GM19025 (cell line): Measurements from ENCODE around the gene PDE1A.

Experiments used
- ATAC-seq: cut with Tn5 transposase; IDR thresholded peaks from one replicate; pipeline ENCODE4 v1.9.1; 2021; ENCODE audit warnings: mild to moderate bottlenecking, low read depth, moderate library complexity; ENCODE audit not compliant: unreplicated experiment

The PDE1A gene

GRCh38 chr2:182148344-182148743, 278.5 kb downstream of the PDE1A start:
- ATAC-seq = no peak

DNA sequence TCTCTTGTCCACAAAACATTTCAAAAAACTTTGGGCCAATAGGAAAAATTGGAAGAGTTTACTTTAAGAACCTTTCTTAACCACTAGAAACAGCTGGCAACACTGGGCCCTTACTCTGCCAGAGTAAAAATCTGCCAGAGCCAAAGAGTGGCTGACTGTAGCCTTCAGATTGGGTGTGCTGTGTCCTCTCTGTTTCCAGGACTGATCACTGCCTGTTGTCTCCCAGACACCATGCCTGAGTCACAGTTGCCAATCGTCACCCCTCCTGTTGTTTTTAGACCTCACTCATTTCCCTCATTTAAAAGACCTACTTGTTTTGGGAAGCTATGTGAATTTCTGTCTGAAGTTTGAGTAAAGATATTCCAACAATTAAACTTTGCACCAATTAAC, 282.1 kb downstream of the PDE1A start:
- no peak for ATAC-seq

DNA sequence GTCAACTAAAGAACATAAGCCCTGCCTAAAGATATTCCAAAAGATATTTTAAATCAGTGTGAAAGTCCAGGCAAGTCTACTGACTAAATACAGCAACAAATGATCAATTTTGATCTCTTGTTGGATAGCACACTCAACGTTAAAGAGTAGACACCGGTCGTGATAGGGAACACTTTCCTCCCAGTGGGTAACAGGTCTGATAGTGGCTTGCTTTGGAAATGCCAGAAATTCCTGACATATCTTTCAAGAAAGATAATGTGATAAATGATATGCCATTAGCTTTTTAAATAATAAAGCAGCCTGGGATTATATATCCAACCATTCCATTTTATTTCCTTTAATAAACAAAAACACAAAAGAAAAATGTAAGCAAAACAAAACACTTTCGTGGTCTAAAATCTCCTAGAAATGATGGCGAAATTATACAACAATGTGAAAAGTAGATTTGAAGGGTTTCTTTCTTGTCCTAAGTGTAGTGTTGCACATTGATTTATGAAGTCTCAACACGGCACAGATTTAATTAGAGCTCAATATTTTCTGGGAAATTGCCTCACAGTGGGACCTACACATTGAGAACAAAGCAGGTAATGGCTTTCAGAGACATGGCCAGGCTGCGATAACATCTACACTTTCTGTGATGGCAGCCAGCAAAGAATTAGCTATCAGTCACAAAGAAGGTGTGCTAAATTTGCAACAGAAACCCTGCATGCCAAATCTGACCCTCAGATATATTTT, 282.6 kb downstream of the PDE1A start:
- no peak for ATAC-seq

GRCh38 chr2:182142062-182142461, 284.8 kb downstream of the PDE1A start:
- no peak for ATAC-seq

DNA sequence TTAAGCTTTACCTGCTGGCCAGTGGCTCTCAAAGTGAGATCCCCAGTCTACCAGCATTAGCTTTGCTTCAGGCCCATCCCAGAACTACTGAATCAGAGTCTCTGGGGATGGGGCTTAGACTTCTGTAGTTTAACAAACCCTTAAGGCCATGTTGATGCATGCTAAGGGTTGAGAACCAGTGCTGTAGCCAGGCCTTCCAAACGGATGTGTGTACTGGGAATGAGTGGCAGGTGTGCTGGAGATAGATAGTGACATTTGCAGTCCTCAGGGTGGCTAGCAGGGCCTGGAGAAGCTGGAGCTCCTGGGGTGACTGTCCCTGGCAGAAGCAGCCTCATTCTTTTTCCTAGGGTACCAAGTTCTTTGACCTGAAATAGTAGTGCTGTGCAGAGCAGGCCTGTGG, 292.6 kb downstream of the PDE1A start:
- ATAC-seq = no peak

GRCh38 chr2:182133195-182133891, 293.5 kb downstream of the PDE1A start:
- ATAC-seq = no peak

GRCh38 chr2:182132605-182133004, 294.2 kb downstream of the PDE1A start:
- ATAC-seq = no peak

DNA sequence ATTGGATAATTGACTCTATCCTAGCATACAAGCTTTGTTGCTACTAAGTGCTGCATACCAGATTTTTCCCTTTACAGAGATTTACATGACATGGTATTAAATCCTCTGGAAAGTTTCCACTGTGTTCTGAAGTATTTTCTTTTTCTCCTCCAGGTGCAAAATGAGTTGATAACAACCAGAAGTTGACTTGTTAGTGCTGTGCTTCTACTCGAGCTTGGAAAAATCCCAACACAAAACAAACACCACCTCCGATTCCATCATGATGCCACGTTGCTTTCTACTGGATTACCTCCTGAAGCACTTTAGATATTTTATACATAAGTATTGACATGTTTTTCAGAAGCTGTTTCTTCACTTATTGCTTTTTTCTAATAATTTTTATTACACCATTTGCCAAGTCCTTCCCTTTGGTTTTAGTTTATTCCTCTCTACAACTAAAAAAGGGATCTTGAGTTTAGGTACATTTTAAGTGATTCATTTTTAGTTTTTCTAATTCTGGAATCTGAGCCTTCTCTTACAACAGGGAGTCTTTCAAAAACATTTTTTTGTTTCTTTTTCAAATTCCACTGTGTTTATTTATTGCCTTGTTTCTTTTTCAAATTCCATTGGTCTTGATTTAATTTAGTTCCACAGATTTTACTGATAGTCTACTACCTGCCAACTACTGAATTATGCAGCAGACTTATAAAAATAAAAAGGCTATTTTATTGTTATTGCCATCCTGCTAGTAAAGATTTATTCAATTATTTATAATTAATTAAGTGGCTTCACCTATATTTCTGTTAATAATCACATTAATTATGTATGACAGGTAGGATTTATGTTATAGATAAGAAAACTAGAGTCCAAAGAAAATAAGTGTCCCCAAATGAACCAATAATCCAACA, 297.8 kb downstream of the PDE1A start:
- ATAC-seq = no peak

- no peak for ATAC-seq
Observed at GRCh38 chr2:182117196-182117595, 309.6 kb downstream of the PDE1A start.

DNA sequence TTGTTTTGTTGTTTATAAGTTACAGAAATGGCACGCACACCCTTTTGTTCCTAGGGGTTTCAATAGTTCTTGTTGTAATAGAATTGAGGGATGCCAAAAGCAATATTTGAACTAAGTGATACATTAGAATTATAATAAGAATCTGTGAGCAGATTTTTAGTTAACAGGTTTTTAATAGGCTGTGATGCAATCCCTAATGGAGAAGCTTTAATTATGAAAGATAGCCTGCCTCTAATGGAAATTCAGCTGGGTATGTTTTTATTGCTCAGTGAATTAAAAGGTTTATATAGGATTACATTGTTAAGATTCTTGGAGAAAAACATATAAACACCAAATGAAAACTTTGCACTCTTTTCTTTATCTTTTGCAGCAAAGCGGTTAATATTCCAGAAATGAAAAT, 310.1 kb downstream of the PDE1A start:
- no peak for ATAC-seq

- ATAC-seq = no peak
Observed at GRCh38 chr2:182115258-182115657, 311.6 kb downstream of the PDE1A start.

DNA sequence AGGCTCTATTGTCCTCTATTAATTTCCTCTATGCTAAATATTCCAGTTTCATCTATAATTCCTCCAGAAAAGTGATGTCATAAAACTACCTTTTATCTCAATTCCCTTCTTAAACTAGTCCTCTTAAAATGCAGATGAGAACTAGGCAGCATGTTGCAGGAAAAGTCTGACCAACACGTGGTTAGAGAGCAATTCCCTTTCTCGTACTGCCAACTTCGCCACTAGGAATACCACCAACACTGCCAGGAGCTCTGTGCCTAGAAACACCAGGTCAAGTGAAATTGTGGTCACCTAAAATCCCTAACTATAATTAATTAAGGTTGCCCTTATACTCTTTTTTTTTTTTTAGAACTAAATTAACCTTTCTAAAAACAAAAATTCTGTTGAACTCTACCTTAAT, 313.5 kb downstream of the PDE1A start:
- no peak for ATAC-seq

GRCh38 chr2:182110347-182110746, 316.5 kb downstream of the PDE1A start:
- ATAC-seq = no peak

GRCh38 chr2:182103526-182103925, 323.3 kb downstream of the PDE1A start:
- ATAC-seq = no peak

DNA sequence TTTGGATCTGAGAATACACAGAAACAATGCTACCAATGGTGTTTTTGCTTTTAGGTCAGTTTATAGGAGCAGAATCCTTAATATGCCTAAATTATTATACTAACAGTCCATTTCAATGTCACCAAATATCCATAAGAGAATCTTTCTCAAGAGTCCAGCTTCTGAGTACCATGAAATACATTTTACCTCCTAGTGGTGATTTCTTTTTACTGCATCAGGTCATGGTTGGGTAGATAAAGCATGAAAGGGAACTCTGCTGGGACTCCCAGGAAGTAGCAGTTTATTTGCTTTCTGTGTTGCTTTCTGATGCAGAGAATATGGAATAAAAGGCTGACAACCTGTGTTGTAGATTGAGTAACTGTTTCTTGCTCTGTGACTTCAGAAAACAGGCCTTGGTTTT, 325.6 kb downstream of the PDE1A start:
- no peak for ATAC-seq

GRCh38 chr2:182098648-182099047, 328.2 kb downstream of the PDE1A start:
- ATAC-seq = no peak

DNA sequence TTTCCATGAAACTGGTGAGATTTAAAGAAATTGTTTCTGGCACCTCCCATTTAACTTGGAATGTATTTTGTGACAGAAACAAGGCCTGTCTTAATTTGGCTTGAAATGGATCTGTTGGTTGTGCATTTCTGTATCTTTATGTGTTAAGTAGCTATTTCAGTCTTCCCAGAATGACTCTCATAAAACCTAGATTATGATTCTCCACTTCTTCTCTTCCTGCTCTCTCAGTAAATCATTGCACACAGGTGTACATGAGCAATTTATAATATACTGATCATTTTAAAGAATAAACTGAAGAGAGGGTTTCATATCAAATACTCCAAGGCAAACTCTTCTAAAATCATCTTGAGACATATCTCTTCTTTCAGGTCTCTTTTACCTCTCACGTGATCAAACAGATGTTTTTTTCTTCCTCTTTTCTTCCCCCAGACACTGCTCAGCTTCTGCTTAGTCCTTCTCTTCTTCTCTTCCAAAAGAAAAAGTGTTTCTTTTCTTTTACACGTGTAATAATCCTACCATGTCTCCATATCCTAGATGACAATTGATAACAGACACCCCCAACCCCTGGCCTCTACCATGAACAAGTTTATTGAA, 329.2 kb downstream of the PDE1A start:
- no peak for ATAC-seq

DNA sequence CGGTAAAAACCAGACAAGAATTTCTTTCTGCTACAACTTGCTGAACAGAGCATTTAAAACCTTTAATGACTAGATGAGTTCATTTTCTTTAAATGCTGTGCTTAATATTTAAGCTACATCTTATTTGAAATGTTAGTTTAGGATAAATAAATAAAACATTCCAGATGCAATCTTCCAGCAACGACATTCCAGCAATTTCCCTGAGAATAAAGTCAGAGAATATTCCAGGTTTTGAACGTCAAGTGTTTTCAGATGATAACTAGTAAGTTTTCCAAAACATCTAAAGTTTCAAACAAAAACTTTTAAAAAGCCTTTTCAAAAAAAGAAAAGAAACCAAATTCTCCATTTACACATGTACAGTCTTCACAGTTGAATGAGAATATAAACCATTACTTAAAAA, 336.4 kb downstream of the PDE1A start:
- no peak for ATAC-seq
